Astrocyte of the cerebellum (primary cell): ENCODE measurements around the gene PIK3CG.
"Not testable (repeated sequence)": the region's sequence is repeated elsewhere in the genome, so short reads cannot be mapped to it uniquely, and the experiment has no call there.

Experiments
- DNase-seq: peaks from one replicate; pipeline ENCODE4 v3.0.0-alpha.2; 2011; ENCODE audit warnings: low read depth
- H3K4me3 ChIP-seq: 2 replicates; pipeline ENCODE4 v1.5.1; 2011; ENCODE audit warnings: mild to moderate bottlenecking, low read depth, low read length, moderate library complexity
- in situ Hi-C: cut with HindIII; loops from 2 replicates; pipeline ENCODE4 v1.10.0; 2017; ENCODE audit warnings: low sequenced_read_pairs
- TF ChIP-seq, protein P1 (sequence below): IDR thresholded peaks from 2 replicates; pipeline ENCODE4 v1.5.1; 2012; ENCODE audit warnings: low read length, low read depth, moderate library complexity, mild to moderate bottlenecking; ENCODE audit errors: missing control alignments

The PIK3CG gene

DNA sequence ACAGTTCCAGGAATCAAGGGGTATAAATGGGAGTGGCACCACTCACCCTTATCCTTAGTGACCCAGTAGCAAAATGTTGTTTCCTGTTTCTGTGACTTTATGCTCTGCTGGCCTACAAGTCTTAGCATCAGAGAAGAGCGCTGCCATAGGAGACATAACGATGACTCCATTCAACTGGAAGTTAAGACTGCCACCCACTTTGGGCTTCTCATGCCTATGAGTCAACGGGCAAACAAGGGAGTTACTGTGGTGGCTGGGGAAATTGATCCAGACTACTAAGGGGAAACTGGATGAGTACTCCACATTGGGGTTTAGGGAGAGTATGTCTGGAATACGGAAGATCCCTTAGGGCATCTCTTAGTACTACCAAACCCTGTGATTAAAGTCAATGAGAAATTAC, 40.6 kb upstream of the PIK3CG start:
- in situ Hi-C loops: no loop called here
- DNase-seq: no peak
- TF ChIP-seq, protein P1, sequence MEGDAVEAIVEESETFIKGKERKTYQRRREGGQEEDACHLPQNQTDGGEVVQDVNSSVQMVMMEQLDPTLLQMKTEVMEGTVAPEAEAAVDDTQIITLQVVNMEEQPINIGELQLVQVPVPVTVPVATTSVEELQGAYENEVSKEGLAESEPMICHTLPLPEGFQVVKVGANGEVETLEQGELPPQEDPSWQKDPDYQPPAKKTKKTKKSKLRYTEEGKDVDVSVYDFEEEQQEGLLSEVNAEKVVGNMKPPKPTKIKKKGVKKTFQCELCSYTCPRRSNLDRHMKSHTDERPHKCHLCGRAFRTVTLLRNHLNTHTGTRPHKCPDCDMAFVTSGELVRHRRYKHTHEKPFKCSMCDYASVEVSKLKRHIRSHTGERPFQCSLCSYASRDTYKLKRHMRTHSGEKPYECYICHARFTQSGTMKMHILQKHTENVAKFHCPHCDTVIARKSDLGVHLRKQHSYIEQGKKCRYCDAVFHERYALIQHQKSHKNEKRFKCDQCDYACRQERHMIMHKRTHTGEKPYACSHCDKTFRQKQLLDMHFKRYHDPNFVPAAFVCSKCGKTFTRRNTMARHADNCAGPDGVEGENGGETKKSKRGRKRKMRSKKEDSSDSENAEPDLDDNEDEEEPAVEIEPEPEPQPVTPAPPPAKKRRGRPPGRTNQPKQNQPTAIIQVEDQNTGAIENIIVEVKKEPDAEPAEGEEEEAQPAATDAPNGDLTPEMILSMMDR: no peak
- no peak overlapping the region for H3K4me3 ChIP-seq

DNA sequence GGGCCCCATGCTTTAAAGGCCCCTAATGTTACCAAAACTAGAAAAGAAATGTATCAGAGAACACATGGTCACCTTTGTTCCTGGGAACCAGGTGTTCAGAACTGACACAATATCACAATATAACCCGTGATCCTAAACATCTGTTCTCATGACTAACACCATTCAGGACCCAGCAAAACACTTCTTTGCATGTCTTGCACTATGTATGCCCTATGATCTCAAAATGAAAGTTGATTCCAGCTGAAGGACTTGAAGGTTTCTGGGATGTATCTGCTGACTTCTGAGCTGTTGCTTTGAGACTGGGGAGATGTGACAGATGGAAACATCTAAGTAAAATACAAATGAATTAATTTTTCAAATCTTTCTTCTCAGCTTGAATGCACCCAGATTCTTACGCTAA, 37.5 kb upstream of the PIK3CG start:
- in situ Hi-C loops: no loop called here
- no peak overlapping the region for H3K4me3 ChIP-seq
- no peak for DNase-seq
- TF ChIP-seq, protein P1: no peak

DNA sequence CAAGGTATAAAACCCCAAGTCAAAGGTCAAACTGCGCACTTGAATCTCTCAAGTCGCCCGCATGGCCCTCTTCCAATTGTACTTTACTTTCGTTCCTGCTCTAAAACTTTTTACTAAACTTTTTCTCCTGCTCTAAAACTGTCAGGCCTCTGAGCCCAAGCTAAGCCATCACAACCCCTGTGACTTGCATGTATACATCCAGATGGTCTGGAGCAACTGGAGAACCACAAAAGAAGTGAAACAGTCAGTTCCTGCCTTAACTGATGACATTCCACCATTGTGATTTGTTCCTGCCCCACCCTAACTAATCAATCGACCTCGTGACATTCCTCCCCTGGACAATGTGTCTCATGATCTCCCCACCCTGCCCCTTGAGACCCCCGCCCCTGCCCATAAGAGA, 35.6 kb upstream of the PIK3CG start:
- DNase-seq: no peak
- TF ChIP-seq, protein P1: no peak
- in situ Hi-C loops: no loop called here
- no peak overlapping the region for H3K4me3 ChIP-seq

DNA sequence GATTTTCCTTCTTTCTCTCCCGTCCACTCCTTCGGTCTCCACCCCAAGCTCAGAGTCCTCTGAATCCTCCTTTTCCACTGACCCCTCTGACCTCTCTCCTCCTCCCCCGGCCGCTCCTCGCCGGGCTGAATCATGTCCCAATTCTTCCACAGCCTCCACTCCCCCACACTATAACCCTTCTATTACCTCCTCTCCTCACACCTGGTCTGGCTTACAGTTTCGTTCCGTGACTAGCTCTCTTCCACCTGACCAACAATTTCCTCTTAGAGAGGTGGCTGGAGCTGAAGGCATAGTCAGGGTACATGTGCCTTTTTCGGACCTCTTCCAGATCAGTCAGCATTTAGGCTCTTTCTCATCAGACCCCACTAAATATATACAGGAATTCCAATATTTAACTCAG, 34.2 kb upstream of the PIK3CG start:
- in situ Hi-C loops, H3K4me3 ChIP-seq, DNase-seq: not testable (repeated sequence)

DNA sequence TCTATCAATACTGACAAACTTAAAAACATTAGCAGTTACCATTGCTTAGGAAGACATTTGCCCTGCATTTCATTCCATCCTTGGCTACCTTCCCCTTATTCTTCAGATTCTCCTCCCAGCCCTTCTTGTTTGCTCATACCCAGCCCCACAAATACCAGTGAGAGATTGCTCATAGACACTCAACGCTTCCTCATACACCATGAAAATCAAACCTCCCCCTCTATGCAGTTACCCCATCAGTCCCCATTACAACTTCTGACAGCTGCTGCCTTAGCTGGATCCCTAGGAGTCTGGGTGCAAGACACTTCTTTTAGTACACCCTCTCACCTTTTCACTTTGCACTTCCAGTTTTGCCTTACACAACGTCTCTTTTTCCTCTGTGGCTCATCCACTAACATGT, 28.3 kb upstream of the PIK3CG start:
- TF ChIP-seq, protein P1: no peak
- in situ Hi-C loops: no loop called here
- H3K4me3 ChIP-seq: no peak overlapping the region
- DNase-seq: no peak

DNA sequence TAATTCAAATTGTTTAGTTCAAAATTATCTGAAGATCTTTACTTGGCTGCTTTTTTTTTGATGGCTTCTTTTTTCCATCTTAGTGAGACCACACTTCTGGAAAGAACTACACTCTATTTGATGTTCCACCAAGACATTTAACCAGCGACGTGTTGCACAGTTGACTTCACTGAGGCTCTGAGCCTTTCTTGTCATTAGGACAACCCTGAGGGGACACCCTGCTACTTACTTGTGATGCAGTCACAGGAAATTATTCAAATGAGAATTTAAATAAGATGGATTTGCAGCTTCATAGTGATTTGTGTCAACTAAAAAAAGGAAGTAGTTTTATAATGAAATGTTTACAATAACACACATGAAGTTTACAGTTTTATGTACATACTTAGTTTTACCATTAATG, 25.6 kb upstream of the PIK3CG start:
- TF ChIP-seq, protein P1: no peak
- in situ Hi-C loops: no loop called here
- no peak overlapping the region for H3K4me3 ChIP-seq
- DNase-seq: no peak

DNA sequence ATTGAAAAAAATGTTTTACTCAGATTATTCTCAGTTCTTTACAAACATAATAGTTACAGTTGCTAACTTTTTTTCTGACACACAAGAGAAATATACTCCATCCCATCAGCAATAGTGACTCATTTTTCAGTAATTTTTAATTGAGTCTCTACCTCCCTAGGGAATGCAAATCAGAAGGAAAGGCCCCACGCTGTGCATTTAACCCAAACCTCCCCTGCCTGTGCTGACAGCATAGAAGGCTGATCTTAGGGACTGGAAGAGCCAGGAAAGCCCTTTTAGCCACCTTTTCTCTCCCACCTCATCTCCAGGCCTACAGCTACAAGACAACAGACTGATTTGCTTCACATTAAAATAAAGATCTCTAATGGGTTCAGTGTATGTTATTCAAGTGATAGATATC, 24.7 kb upstream of the PIK3CG start:
- TF ChIP-seq, protein P1: no peak
- in situ Hi-C loops: no loop called here
- no peak overlapping the region for H3K4me3 ChIP-seq
- peak; percentile 70 for DNase-seq
